SKM-1 treated with dmso at 0.1 percent for 144 hours (cell line): ENCODE data around the gene RRP12.
"Not testable (repeated sequence)": the region's sequence is repeated elsewhere in the genome, so short reads cannot be mapped to it uniquely, and the experiment has no call there.

Source experiments
- DNase-seq: peaks from one replicate; lab custom pipeline; 2025; ENCODE audit not compliant: unreplicated experiment; lab: John Stamatoyannopoulos, UW

The RRP12 gene

DNA sequence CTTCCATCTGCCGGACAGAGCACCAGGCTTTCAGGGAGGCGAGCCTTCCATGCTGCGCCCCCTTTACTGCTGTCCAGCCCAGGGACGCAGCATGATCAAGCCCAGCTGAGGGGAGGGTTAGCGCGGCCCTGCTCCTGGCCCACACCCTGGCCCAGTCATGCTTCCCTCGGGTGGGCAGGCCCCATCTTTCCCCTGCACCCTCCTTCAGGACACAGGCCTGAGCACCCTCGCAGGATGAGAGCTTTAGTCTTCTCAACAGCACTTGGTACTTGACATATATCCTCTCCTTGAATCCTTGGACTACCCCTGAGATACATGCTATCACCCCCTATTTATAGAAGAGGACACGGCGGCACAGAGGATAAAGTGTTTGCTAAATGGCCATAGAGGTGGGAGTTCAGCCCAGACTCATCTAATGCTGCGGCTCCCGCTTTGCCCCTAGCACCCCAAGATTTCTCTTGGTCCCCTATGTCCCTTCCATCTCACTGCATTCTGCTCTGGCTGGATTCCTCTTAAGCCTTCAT lies 34.0 kb downstream of the RRP12 start:
- DNase-seq: no peak

DNA sequence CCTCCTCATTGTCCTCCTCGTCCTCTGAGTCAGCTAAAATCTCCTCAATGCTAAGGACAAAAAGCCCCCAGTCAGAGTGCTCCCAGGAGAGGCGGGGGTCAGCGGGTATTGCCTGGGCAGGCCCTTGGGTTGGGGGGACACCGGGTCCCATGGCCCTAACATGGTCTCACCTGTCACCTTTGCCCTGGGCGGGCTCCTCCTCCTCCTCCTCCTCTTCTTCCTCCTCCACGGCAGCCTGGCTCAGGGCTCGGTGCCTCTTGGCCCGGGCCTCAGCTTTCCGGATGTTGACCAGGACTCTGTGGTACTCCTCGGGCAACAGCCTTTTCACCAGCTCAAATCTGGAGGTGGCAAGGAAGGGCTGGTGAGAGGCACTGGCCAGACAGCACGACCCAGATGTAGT lies 34.6 kb downstream of the RRP12 start:
- DNase-seq: no peak

DNA sequence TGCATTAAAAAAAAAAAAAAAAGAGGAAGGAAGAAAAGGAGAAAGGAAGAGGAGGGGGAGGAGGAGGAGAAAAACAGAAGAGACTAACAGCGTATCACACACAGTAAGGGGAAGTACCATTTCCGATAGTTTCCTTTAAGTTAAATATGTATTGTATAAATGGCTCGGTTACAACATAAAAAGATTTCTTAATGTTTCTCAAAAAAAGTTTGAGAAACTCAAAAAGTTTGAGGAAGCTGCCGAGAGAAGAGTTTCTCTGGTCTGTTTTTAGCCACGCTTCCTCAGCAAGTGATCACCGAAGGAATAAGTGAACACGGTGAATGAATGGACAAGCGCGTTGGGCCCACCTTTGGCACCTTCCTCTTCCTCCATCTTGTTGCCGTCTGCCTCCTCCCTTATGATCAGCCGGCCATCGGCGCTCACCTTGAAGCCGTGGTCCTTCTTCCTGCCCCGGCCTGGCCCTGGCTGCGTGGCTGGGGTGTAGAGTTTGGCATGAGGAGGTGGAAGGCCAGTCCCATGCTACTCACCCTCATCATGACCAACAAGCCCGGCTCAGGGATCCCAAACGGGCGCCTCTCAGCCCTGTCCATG lies 35.3 kb downstream of the RRP12 start:
- DNase-seq: peak; percentile 100

DNA sequence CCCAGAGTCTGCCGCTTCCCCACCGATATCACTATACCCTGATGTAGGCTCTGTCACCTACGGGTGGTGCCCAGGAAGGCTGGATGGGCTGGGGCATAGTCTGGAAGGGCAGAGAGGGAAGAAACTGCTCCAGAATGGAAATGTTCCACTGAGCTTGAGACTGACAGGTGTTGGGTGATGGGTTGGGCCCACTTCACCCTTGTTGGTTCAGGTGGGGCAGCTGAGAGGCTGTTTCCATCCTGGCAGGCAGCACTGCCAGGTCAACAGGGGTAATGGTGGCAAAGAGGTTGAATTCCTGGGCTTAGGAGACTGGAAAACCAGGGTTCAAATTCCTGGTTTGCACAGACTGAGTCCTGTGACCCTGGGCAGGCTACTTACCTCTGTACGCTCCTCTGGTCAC lies 38.1 kb downstream of the RRP12 start:
- no peak for DNase-seq

DNA sequence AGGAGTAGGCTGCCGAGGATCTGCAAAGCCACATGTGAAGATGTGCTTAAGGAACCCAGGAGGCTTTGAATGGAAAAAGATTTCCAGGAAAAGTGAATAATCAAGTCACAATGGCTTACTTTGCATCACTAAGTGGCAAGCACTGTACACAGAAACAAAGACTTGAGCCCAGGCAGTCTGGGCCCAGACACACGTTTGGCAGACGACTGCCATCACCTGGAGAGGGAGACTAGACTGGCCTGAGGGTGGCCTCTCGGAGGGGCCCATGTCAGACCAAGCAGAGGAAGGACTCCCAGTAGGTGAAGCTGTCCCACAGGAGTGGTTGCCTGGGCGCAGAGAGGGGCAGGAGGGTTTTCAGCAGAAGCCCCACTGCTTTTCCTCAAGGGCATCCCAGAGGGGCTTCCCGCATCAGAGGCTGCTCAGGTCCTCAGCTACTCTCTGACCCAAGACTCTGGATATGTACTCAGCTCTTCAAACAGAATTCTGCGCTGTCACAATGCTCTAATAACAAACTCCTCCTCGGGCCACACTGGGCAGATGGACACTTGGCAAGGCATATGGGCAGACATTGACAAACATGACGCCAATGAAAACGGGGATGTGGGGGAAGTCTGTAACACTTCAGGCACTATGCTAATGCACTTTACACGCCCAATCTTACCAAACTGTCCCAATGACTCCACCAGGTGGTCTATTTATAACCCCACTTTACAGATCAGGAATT lies 38.7 kb downstream of the RRP12 start:
- no peak for DNase-seq

DNA sequence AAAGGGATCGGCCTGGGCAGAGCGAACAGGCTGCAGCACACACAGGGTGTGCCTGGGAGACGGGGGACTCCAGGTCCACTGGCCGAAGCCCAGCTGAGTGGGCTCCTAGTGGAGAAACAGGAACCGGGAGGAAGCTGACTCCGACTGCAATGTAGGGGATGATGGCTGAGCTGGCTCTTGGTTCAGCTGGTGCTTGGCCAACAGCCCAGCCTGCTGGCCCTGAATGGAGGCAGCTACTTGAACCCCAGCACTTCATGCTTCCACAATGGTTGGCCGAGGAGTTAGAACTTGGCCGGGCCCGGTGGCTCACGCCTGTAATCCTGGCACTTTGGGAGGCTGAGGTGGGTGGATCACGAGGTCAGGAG lies 39.6 kb downstream of the RRP12 start:
- no peak for DNase-seq

DNA sequence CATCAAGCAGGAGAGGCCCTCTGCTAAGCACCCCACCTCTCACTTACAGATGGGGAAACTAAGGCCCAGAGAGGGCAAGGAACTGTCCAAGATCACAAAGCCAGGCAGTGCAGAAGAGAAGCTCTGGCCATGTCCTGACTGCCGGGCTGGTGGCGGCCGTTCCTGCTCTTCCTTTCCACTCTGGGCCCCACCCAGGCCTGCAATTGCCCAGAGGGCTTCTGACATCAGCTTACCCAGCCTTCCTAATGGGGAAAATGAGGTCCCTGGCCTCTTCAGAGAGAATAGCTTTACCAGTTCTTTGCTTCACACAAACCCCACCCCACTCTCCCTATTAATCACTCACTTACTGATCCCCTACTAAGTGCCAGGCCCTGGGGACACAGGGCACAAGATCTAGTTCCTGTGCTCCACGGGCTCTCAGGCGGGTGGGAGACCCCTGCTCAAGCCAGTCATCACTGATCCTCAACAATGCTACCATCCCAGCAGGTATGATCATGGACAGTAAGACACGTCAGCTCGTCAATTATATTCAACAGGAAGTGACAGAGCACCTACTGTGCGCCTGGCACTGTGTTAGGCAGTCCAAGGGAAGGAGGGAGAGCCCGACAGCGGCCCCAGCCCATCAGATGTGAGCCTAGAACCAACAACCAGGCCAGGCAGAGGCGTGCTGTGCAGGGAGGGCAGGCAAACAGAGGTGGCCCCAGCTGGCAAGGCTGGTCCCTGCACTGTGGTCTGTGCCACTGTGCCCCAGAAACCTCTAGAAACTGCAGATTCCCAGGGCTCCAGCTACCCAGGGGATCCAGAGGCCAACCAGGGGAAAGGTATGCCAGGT lies 40.2 kb downstream of the RRP12 start:
- DNase-seq: no peak

DNA sequence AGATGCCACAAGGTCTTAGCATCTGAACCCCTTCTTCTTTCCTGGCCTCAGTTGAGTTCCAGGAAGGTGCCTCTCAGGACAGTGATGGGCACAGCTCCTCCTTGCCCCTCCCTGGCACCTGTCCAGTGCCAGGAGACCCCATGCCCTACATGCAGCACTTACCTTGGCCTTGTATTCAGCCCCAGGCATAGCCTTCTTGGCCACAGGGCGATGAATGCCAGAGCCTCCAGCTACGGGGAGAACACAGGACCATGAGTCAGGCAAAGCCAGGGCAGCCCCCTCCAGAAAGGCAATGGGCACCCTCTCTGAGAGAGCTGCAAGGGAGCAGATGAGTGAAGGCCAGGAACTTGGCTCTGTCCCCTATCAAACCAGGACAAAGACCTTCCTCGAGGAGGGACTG lies 42.4 kb downstream of the RRP12 start:
- DNase-seq: no peak

DNA sequence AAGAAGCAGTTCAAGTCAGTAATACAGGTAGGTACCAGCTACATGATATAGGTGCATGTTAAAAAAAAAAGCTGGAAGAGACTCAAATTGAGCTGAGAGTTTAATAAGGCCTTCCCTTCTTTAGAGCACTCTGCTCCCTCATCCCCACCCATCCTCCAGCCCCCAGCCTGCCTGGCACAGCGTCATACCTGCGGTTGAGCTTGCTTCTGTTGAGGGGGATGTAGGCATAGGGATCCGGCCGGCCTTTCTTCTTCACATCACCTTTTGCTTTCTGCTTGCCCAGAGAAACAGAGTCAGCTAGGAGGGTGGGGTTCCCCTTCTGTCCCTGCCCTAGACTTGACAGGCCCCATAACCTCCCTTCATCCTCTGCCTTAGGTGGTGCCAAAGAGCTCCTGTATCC lies 42.8 kb downstream of the RRP12 start:
- DNase-seq: no peak

DNA sequence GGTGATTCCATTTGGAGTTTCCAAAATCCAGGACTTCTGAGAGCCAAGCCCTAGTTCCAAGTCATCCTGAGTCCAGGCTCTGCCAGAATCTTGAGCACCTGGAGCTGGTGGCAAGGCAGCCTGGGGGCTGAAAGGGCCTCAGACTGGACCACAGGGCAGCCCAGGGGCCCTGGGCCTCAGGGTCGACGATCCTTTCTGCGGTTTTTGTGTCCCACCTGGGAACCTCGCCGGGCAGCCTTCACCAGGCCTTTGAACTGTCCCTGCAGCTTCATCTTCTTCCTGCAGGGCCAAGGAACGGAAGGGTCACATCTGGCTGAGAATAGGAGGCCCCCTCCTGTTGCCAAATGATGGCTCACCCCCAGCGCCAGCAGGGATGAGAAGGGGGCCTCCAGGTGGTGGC lies 44.2 kb downstream of the RRP12 start:
- DNase-seq: no peak

DNA sequence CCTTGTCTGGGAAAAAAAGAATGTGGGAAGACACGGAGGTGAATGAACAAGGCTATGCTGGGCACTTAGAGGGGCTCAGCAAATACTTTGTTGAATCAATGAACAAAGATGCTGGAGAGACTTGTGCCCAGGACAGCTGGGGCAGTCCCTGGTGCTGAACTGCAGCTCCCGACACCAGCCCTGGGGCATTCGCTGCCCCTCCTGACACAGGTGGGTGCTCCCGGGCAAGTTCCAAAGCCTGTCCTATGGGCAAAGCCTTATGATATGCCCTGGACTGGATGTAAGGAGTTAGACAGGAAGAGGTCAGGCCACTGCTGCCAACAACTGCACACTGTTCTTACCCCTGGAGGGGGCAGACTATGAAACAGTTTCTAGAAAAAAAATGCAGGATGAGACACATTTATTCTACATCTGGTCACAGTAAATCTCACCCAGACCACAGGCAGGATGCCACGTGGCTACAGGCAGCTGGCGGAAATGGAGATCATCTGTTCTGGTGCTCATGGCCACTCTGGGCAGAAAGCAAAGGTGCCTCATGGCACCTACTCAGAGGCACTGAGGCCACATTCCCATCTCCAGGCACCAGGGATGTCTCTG lies 44.7 kb downstream of the RRP12 start:
- no peak for DNase-seq

DNA sequence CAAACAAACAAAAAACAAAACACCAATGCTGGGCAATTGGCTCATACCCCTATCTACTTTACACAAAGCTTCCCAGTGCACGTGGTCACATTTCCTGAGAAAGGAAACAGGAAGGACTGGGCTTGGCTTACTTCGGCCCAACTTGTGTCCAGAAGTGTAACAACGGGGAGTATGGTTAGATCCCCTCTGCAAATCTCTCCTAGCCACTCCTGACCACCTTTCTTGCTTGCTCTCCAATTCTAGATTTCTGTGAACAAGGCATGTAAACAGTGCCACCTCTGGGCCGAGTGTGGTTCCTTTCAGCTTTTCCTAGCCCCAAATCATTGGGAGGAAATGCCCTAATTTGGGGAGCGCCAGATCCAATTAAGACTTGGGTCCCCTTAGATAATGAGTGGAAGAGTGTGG lies 45.6 kb downstream of the RRP12 start:
- DNase-seq: no peak

DNA sequence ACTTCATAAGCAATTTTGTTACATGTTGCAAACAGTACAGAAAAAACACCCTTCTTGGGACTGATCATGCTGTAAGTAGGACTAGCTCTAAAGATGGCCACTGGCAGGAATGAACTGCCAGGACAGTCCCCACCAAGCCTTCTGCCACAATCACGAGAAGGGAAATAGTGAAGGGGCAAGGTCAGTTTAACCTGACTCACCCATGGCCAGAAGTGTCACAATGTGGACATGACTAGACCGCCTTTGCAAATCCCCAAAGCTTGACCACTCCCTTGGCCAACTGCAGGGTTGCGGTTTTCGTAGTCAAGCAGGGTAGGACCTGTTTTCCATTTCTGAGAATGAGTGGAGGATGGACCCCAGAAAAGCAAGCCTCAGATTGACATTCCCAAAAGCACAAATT lies 47.2 kb downstream of the RRP12 start:
- DNase-seq: peak; percentile 73

DNA sequence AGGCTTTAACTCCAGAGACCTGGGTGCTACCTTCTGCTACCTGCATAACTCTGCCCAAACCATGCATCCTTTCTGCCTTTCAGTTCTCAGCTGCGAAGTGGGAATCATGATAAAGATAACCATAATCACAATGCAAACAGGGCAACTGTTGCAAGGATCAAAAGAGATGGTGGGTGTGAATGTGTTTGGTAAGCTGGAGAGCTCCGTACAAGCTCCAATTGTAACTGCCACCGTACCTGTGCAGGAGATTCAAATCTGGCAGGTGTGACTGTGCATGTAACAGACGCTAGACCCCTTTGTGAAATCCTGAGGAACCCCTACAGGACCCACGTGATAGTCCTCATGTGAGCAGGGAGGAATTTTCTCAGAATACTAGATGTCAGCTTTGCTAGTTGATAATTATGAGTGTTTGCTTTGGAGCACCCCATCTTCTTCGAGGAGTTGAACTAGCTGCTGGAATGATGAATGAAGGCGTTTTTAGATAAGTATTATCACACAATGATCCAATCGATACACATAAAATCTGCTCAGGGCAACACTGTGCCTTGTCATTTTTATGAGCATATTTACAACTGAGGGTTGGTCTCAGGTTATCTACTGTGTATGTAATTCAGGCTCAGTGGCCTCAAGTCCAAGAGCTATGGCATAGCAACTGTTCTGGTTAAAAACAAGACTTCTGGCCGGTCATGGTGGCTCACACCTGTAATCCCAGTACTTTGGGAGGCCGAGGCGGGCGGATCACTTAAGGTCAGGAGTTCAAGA lies 51.2 kb downstream of the RRP12 start:
- no peak for DNase-seq

DNA sequence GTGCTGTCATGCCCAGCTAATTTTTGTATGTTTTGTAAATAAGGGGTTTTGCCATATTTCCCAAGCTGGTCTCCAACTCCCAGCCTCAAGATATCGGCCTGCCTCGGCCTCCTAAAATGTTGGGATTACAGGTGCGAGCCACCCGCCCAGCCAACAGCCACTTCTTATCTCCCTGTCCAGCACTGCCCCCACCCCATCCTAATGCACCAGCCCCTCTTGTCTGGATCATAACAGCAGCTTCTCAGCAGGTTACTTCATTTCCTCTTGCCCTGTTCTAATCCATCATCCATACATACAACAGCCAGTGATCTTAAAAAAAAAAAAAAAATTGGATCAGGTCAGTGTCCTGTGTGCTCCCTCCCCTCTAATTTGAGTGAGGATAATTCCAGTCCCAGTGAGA lies 53.8 kb downstream of the RRP12 start:
- no peak for DNase-seq

DNA sequence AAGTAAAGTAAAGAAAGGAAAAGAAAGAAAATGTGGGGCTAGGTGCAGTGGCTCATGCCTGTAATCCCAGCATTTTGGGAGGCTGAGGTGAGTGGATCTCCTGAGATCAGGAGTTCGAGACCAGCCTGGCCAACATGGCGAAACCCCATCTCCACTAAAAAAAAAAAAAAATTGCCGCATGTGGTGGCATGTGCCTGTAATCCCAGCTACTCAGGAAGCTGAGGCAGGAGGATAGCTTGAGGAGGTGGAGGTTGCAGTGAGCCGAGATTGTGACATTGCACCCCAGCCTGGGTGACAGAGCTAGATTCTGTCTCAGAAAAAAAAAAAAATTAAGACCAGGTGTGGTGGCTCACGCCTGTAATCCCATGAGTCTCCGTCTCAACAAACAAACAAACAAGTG lies 57.5 kb downstream of the RRP12 start:
- DNase-seq: not testable (repeated sequence)

DNA sequence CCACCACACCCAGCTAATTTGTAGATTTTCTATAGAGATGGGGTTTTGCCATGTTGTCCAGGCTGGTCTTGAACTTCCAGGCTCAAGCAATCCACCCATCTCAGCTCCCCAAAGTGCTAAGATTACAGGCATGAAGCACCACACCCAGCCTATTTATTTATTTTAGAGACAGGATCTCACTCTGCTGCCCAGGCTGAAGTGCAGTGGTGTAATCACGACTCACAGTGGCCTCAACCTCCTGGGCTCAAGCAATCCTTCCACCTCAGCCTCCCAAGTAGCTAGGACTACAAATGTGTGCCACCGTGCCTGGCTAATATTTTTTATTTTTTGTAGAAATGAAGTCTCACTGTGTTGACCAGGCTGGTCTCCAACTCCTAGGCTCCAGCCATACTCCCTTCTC lies 59.7 kb downstream of the RRP12 start:
- no peak for DNase-seq

DNA sequence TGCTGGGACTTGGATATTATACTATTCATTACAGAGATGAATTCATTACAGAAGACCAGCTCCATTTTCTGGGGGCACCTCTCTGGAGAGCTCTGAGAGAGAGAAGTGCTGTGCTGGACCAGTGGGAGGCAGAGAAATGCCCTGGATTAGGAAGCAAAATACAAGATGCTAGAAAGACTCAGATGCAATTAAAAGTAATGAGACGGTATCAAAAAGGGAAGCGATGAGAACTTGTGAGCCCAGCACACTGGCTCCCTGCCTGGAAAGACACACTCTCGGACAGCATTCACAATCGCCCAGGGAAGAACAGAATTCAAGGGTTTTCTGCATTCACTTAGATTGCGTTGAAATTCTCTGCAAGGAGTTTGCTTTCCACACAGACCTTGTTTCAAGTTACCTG lies 63.1 kb downstream of the RRP12 start:
- no peak for DNase-seq

DNA sequence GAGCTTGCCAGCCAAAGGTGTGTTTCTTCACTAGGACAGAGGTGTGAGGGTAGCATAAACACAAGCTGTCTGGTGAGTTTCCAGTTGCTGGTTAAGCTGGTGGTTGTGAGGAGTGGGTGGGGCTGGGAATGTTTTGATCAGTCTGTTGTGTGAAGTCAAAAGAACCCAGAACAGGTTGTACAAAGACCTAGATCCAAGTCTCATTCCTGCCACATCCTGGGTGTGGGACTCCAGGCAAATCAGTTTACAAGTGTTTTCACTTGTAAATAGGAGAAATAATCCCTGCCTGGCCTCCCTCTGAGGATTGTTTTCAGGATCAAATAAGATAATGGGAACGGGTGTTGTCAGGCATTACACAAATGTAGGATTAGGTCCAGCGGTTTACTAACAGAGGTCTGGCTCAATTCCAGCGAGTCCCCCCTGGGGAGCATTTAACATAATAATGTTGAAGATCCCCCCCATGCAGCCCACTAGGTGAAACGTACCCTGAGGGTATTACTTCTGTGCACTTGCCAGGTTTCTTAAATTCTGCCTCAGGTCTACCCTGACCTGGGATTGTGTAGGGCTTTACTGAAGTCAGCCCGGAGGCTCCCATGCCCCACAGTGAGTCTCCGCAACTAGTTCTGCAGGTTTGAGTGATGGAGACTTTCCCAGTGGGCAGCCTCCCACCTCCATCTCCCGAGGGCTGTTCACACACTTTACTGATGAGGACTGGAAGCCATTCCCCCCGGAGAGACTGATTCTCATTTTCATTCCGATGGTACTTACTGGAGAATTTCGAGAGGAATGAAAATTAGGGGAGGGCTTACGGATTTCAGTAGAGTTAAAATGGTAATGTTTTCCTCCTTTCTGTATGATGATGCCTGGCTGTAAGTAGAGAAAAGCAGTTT lies 64.0 kb downstream of the RRP12 start:
- DNase-seq: no peak

DNA sequence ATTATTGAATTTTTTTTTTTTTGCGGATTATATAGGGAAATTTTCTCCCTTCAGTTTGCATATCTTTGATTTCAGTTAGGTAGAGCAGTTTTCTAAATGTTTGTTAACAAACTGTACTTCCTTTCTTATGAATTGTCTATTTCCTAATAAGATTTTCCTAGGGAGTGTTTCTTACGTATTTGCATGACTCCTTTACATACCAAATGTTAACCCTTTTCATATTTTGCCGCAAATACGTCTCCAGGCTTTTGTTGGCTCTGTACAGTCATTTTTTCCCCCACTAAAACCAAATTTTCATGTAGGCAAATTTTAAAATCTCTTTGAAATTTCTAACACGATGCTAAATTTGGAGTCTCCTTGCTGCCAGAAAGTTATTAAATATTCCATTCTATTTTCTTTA lies 64.7 kb downstream of the RRP12 start:
- no peak for DNase-seq
